WTC11 (cell line): Measurements from ENCODE around the gene KLHDC3. TPM values are rescaled to one million over a fixed set of nuclear protein-coding genes. Genes with fewer than 3 reads are reported as not detected.

ENCODE experiments used
- ATAC-seq: fragments of 200-7000 bp; cut with Tn5 transposase; 2 replicates; pipeline ENCODE4 v1.10.0; 2021; ENCODE audit warnings: mild to moderate bottlenecking, moderate library complexity
- CTCF ChIA-PET: fragments of 300-600 bp; sonication (Branson Sonifier 250); formaldehyde crosslinking; loops from one replicate; lab custom pipeline; 2021; ENCODE audit warnings: antibody characterized with exemption; lab: Charles Lee
- POLR2A ChIA-PET: fragments of 350-600 bp; sonication (Branson Sonifier 250); formaldehyde crosslinking; loops from one replicate; lab custom pipeline; 2021; ENCODE audit warnings: antibody characterized with exemption; lab: Charles Lee
- DNase-seq: peaks from one replicate; pipeline ENCODE4 v3.0.0; 2021; ENCODE audit warnings: low spot score
- H3K27ac Mint-ChIP-seq: 2 replicates; pipeline ENCODE4 v1.8.0; 2021; ENCODE audit warnings: mixed read lengths
- H3K27me3 Mint-ChIP-seq: 2 replicates; pipeline ENCODE4 v1.8.0; 2021; ENCODE audit warnings: low read depth, mild to moderate bottlenecking, moderate library complexity, mixed read lengths
- H3K36me3 Mint-ChIP-seq: 2 replicates; pipeline ENCODE4 v1.8.0; 2021; ENCODE audit warnings: mixed read lengths
- H3K4me1 Mint-ChIP-seq: 2 replicates; pipeline ENCODE4 v1.8.0; 2022; ENCODE audit warnings: mixed read lengths
- H3K4me3 Mint-ChIP-seq: 2 replicates; pipeline ENCODE4 v1.8.0; 2021; ENCODE audit warnings: mild to moderate bottlenecking, moderate library complexity, mixed read lengths
- H3K9me3 Mint-ChIP-seq: 2 replicates; pipeline ENCODE4 v1.8.0; 2021; ENCODE audit warnings: mixed read lengths
- ATF1 ChIP-seq: sonication (generic); formaldehyde crosslinking; IDR thresholded peaks from 2 replicates; pipeline ENCODE4 v1.8.1; 2023; ENCODE audit warnings: mild to moderate bottlenecking, moderate library complexity, missing genetic modification reagents
- CREM ChIP-seq: sonication (generic); formaldehyde crosslinking; IDR thresholded peaks from 2 replicates; pipeline ENCODE4 v1.8.1; 2022; ENCODE audit warnings: mild to moderate bottlenecking, missing genetic modification reagents, moderate library complexity
- EMX1 ChIP-seq: fragments of 250-450 bp; sonication (Bioruptor Pico); IDR thresholded peaks from 2 replicates; pipeline ENCODE4 v1.8.0; 2021; ENCODE audit warnings: mild to moderate bottlenecking
- GABPB1 ChIP-seq: sonication (generic); formaldehyde crosslinking; IDR thresholded peaks from 2 replicates; pipeline ENCODE4 v1.8.1; 2023; ENCODE audit warnings: mild to moderate bottlenecking, missing genetic modification reagents
- HMGA2 ChIP-seq: fragments of 250-450 bp; sonication (Bioruptor Pico); IDR thresholded peaks from 2 replicates; pipeline ENCODE4 v1.4.0; 2021; ENCODE audit warnings: mild to moderate bottlenecking, moderate library complexity
- MLX ChIP-seq: sonication (generic); formaldehyde crosslinking; IDR thresholded peaks from 2 replicates; pipeline ENCODE4 v1.8.1; 2023; ENCODE audit warnings: mild to moderate bottlenecking, missing genetic modification reagents, moderate library complexity
- NFYB ChIP-seq: sonication (generic); formaldehyde crosslinking; conservative IDR thresholded peaks from 2 replicates; pipeline ENCODE4 v1.8.0; 2022; ENCODE audit warnings: low read depth, missing genetic modification reagents
- NR3C1 ChIP-seq: sonication (generic); formaldehyde crosslinking; conservative IDR thresholded peaks from 2 replicates; pipeline ENCODE4 v1.8.1; 2023; ENCODE audit warnings: low read depth, mild to moderate bottlenecking, missing genetic modification reagents
- RORB ChIP-seq: fragments of 250-450 bp; sonication (Bioruptor Pico); IDR thresholded peaks from 2 replicates; pipeline ENCODE4 v1.9.0; 2021; ENCODE audit warnings: mild to moderate bottlenecking
- USF2 ChIP-seq: sonication (generic); formaldehyde crosslinking; IDR thresholded peaks from 2 replicates; pipeline ENCODE4 v1.8.1; 2023; ENCODE audit warnings: mild to moderate bottlenecking, missing genetic modification reagents, moderate library complexity
- ZNF232 ChIP-seq: sonication (generic); formaldehyde crosslinking; IDR thresholded peaks from 2 replicates; pipeline ENCODE4 v1.8.0; 2022; ENCODE audit warnings: mild to moderate bottlenecking, missing genetic modification reagents
- total RNA-seq: library from RNA; stranded (reverse); gene quantifications from 3 replicates; pipeline ENCODE4 v1.2.3, GENCODE V29; 2021
- TF ChIP-seq, protein P1 (sequence below): sonication (generic); formaldehyde crosslinking; IDR thresholded peaks from 2 replicates; pipeline ENCODE4 v1.8.0; 2023; ENCODE audit warnings: mild to moderate bottlenecking, missing genetic modification reagents
- TF ChIP-seq, protein P2 (sequence below): sonication (generic); formaldehyde crosslinking; IDR thresholded peaks from 2 replicates; pipeline ENCODE4 v1.8.0; 2023; ENCODE audit warnings: missing genetic modification reagents
- TF ChIP-seq, protein P3 (sequence below): sonication (generic); formaldehyde crosslinking; IDR thresholded peaks from 2 replicates; pipeline ENCODE4 v1.8.1; 2022; ENCODE audit warnings: mild to moderate bottlenecking, missing genetic modification reagents, moderate library complexity, borderline replicate concordance
- TF ChIP-seq, protein P4 (sequence below): sonication (generic); formaldehyde crosslinking; IDR thresholded peaks from 2 replicates; pipeline ENCODE4 v1.8.0; 2022; ENCODE audit warnings: mild to moderate bottlenecking, missing genetic modification reagents
- TF ChIP-seq, protein P5 (sequence below): fragments of 250-450 bp; sonication (Bioruptor Pico); IDR thresholded peaks from 2 replicates; pipeline ENCODE4 v1.9.0; 2021; ENCODE audit warnings: mild to moderate bottlenecking
- TF ChIP-seq, protein P6 (sequence below): fragments of 250-450 bp; sonication (Bioruptor Pico); conservative IDR thresholded peaks from 2 replicates; pipeline ENCODE4 v1.9.0; 2021; ENCODE audit warnings: mild to moderate bottlenecking

Gene KLHDC3
- total RNA-seq, 1 experiment from 2014 or later, result 172 TPM

DNA sequence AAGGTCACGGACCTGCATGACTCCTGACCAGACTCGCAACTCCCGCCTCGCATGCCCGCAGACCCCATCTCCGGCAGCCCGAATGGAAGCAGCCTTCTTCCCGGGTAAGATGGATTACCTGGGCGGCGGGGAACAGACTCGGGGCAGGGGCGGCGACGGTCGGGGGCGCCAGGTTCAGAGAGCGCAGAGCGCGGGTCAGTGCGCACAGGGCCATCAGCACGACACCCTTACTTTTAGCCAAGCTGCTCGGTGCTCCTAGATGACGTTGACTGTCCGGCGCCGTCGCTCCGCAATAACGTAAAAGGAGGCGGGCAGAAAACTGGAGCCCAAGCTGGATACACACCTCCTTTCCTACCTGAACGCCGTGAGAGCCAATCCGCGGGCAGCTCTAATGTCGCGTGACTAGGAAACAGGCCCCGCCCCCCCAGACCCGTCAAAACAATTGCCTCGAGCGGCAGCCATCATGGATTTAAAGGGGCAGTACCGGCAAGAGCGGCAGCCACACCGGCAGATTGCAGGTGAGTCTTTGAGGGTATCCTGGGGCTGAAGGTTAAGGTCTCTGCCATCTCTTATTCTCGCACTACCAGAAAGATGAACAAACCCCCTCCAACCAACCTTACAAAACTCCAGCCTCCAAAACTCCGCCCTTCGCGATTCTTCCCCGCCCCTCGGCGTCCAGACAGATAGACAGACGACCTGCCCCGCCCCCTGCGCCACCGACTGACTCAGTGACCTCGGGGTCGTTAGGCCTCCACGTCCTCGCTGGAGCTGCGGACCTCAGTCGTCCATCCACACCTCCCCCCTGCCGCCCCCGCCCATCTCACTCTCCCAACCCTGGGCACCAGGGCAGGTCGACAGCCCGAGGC is 45.4 kb downstream of the KLHDC3 start, which contains the start of the genes KLC4 and MRPL2 (continued):
- TF ChIP-seq, protein P1, sequence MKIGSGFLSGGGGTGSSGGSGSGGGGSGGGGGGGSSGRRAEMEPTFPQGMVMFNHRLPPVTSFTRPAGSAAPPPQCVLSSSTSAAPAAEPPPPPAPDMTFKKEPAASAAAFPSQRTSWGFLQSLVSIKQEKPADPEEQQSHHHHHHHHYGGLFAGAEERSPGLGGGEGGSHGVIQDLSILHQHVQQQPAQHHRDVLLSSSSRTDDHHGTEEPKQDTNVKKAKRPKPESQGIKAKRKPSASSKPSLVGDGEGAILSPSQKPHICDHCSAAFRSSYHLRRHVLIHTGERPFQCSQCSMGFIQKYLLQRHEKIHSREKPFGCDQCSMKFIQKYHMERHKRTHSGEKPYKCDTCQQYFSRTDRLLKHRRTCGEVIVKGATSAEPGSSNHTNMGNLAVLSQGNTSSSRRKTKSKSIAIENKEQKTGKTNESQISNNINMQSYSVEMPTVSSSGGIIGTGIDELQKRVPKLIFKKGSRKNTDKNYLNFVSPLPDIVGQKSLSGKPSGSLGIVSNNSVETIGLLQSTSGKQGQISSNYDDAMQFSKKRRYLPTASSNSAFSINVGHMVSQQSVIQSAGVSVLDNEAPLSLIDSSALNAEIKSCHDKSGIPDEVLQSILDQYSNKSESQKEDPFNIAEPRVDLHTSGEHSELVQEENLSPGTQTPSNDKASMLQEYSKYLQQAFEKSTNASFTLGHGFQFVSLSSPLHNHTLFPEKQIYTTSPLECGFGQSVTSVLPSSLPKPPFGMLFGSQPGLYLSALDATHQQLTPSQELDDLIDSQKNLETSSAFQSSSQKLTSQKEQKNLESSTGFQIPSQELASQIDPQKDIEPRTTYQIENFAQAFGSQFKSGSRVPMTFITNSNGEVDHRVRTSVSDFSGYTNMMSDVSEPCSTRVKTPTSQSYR (CRISPR knock-in tag), result no peak
- TF ChIP-seq, protein P2, sequence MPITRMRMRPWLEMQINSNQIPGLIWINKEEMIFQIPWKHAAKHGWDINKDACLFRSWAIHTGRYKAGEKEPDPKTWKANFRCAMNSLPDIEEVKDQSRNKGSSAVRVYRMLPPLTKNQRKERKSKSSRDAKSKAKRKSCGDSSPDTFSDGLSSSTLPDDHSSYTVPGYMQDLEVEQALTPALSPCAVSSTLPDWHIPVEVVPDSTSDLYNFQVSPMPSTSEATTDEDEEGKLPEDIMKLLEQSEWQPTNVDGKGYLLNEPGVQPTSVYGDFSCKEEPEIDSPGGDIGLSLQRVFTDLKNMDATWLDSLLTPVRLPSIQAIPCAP (CRISPR knock-in tag), result no peak
- TF ChIP-seq EMX1 (CRISPR knock-in tag) (no peak), NFYB (CRISPR knock-in tag) (peak; percentile 41; the same call in 1 of the 2 replicates), ATF1 (CRISPR knock-in tag) (peak; percentile 83; the same call in 1 of the 2 replicates), CREM (CRISPR knock-in tag) (peak; percentile 99), ZNF232 (CRISPR knock-in tag) (peak; percentile 8; the same call in 1 of the 2 replicates)

DNA sequence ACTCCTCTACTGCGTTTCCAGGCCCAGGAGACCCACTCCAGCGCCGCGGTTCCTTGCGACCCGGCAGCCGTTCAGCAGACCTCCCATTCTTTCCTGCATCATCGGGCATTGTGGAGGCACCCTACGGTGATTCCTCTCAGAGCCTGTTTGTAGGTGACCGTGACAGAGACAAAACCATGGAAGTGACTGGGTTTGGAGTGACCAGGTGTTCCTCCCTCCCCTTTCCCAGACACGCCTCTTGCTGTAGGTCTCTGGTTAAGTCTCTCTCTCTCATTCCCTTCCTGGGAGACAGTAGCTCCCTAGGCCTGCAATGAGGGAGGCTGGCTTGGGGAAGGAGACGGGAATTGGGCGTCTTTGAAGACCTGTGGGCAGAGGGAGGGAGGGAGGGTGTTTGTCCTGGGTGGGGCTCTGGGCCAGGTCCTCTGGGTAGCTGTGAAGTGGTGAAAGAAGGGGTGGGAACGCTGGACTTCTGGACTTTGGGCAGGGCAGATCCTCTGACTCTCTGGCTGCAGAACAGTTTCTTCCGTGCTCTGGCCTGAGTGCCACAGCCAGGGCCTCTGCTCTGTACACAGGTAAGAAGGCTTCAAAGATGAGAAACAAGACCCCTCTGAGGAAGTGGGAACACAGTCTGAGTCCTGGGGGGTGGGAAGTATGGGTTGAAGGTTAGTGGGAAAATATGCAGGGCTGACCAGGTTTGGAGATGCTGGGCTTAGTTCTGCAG is 46.1 kb downstream of the KLHDC3 start:
- ChIA-PET CTCF (interaction anchor here (1.3 to 3.3 kb wide), 4 partner anchors 83 to 169 kb away, joined by 3 to 24 read pairs (median 4); partner anchors contain the start of gene DNPH1), POLR2A (interaction anchor here (1.0 to 1.4 kb wide), 6 partner anchors 17 to 149 kb away, joined by 3 to 9 read pairs (median 6); partner anchors contain the start of genes KLHDC3, MEA1 and PTK7)
- Mint-ChIP-seq H3K4me3 (peak overlapping the region; percentile 91), H3K27ac (peak overlapping the region; percentile 99), H3K9me3 (no peaks in the 10 kb centered on the region), H3K4me1 (peaks cover 21% of the 10 kb centered on the region), H3K36me3 (peaks cover 21% of the 10 kb centered on the region), H3K27me3 (no peaks in the 10 kb centered on the region)
- ATAC-seq (peak; percentile 24), DNase-seq (no peak)
- TF ChIP-seq, protein P3, sequence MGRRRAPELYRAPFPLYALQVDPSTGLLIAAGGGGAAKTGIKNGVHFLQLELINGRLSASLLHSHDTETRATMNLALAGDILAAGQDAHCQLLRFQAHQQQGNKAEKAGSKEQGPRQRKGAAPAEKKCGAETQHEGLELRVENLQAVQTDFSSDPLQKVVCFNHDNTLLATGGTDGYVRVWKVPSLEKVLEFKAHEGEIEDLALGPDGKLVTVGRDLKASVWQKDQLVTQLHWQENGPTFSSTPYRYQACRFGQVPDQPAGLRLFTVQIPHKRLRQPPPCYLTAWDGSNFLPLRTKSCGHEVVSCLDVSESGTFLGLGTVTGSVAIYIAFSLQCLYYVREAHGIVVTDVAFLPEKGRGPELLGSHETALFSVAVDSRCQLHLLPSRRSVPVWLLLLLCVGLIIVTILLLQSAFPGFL (CRISPR knock-in tag), result no peak
- peak; percentile 33; the same call in 1 of the 2 replicates for TF ChIP-seq GABPB1

DNA sequence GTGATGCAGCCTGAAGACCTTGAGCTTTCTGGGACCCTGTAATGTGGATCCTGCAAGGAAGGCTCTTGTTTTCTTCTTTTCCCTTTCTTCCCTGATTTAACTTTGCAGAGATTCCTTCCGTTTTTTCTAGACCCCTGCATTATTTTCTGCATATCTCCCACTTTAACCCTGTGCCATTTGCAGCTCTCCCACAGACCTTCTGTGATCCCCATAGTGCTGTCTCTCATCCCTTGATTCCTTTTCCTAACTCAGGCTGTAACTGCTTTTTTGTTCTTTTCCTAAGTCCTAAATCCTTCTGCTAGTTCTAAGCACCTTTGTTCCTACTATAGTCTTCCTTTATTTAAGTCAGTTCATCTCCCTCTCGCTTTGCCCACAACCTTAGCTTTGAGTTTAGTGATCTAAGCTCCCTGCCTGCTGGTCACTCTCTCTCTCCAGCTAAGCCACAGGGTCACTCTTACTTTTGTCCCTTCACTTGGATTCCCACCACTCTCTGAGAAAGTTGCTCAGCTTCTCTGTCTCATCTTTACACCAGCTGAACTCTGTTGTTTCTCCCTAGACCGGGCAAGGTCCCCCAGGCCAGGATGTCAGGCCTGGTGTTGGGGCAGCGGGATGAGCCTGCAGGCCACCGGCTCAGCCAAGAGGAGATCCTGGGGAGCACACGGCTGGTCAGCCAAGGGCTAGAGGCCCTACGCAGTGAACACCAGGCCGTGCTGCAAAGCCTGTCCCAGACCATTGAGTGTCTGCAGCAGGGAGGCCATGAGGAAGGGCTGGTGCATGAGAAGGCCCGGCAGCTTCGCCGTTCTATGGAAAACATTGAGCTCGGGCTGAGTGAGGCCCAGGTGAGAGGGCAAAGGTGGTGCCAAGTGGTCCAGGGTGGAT is 46.9 kb downstream of the KLHDC3 start:
- Mint-ChIP-seq H3K9me3 (no peaks in the 10 kb centered on the region), H3K4me3 (peak overlapping the region; percentile 91), H3K27me3 (no peaks in the 10 kb centered on the region), H3K4me1 (peaks cover 21% of the 10 kb centered on the region), H3K27ac (peak overlapping the region; percentile 66), H3K36me3 (peaks cover 15% of the 10 kb centered on the region)
- CTCF ChIA-PET, result interaction anchor here (1.4 to 3.3 kb wide), 2 partner anchors 82 to 97 kb away, joined by 3 to 24 read pairs; no protein-coding TSS in a partner anchor
- DNase-seq (no peak), ATAC-seq (no peak)
- POLR2A ChIA-PET, result no interaction called here
- no peak for TF ChIP-seq MLX (CRISPR knock-in tag)
- TF ChIP-seq, protein P4, sequence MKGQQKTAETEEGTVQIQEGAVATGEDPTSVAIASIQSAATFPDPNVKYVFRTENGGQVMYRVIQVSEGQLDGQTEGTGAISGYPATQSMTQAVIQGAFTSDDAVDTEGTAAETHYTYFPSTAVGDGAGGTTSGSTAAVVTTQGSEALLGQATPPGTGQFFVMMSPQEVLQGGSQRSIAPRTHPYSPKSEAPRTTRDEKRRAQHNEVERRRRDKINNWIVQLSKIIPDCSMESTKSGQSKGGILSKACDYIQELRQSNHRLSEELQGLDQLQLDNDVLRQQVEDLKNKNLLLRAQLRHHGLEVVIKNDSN (CRISPR knock-in tag), result no peak
- TF ChIP-seq USF2 (CRISPR knock-in tag), result no peak
- no peak for TF ChIP-seq HMGA2 (CRISPR knock-in tag)
- TF ChIP-seq, protein P5, sequence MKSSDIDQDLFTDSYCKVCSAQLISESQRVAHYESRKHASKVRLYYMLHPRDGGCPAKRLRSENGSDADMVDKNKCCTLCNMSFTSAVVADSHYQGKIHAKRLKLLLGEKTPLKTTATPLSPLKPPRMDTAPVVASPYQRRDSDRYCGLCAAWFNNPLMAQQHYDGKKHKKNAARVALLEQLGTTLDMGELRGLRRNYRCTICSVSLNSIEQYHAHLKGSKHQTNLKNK (CRISPR knock-in tag), result no peak
- no peak for TF ChIP-seq RORB
- no peak for TF ChIP-seq NR3C1 (CRISPR knock-in tag)
- TF ChIP-seq, protein P6, sequence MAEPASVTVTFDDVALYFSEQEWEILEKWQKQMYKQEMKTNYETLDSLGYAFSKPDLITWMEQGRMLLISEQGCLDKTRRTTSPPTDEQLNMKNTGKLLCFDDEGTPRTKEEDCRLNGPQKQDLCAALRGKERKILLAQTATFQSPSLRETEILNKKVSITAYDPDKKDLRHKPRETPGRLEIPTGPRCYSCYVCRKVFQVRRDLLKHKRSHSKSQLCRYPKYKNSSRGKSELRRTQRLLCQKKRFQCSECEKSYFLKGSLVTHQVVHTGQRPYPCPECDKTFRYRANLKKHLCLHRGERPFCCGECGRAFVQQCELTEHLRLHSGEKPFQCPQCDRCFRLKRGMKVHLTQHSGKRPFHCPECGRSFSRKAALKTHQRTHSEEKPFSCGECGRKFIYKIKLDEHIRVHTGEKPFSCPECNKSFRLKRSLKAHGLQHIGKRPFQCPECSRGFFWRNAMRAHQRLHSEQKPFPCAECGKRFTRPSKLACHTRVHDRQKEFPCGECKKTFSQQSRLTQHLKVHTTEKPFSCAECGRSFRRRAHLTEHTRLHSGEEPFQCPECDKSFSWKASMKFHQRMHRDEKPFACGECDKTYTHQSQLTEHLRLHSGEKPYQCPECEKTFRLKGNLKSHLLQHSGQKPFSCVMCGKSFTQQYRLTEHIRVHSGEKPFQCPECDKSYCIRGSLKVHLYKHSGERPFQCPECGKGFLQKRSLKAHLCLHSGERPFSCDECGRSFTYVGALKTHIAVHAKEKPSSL, result no peak
